A673 (cell line): ENCODE measurements around the gene MTHFD2L. TPM values are rescaled to one million over a fixed set of nuclear protein-coding genes. Genes with fewer than 3 reads are reported as not detected.

Experiments used
- BruUV-seq: library from RNA; stranded (reverse); fragments of 400-500 nt; replicated peaks from 2 replicates; lab custom pipeline; 2021; lab: Mats Ljungman, UMichigan
- CTCF ChIA-PET: fragments of 300-600 bp; sonication (Branson Sonifier 250); formaldehyde crosslinking; loops from one replicate; lab custom pipeline; 2022; ENCODE audit warnings: antibody characterized with exemption; lab: Charles Lee
- POLR2A ChIA-PET: fragments of 300-600 bp; sonication (Branson Sonifier 250); formaldehyde crosslinking; loops from one replicate; lab custom pipeline; 2022; ENCODE audit warnings: antibody characterized with exemption; ENCODE audit not compliant: low non-redundant PET; lab: Charles Lee
- DNase-seq: peaks from one replicate; pipeline ENCODE4 v3.0.0-alpha.2; 2015; ENCODE audit warnings: low spot score
- H3K27ac ChIP-seq: fragments of 200-600 bp; sonication (generic); 2 replicates; pipeline ENCODE4 v1.5.1; 2016; ENCODE audit warnings: mixed run types, low read depth, mild to moderate bottlenecking, mixed read lengths, antibody characterized with exemption, low read length; ENCODE audit not compliant: poor library complexity, severe bottlenecking
- H3K27me3 ChIP-seq: fragments of 200-600 bp; sonication (generic); replicated peaks from 2 replicates; pipeline ENCODE4 v1.6.1; 2017; ENCODE audit warnings: mixed run types, low read depth, mild to moderate bottlenecking, mixed read lengths, antibody characterized with exemption, low read length; ENCODE audit not compliant: insufficient read depth, poor library complexity
- H3K36me3 ChIP-seq: fragments of 200-600 bp; sonication (generic); 2 replicates; pipeline ENCODE4 v1.6.1; 2016; ENCODE audit warnings: mixed run types, mild to moderate bottlenecking, mixed read lengths, antibody characterized with exemption, low read length; ENCODE audit not compliant: insufficient read depth, poor library complexity, severe bottlenecking
- H3K4me1 ChIP-seq: fragments of 200-600 bp; sonication (generic); 2 replicates; pipeline ENCODE4 v1.6.1; 2017; ENCODE audit warnings: mixed run types, mild to moderate bottlenecking, mixed read lengths, antibody characterized with exemption, low read length; ENCODE audit not compliant: insufficient read depth, poor library complexity, severe bottlenecking
- H3K4me3 ChIP-seq: fragments of 200-600 bp; sonication (generic); 2 replicates; pipeline ENCODE4 v1.5.1; 2016; ENCODE audit warnings: low read depth, mixed run types, mild to moderate bottlenecking, mixed read lengths, low read length; ENCODE audit not compliant: poor library complexity, severe bottlenecking
- H3K9me3 ChIP-seq: fragments of 200-600 bp; sonication (generic); 2 replicates; pipeline ENCODE4 v1.6.1; 2016; ENCODE audit warnings: mixed run types, low read depth, mild to moderate bottlenecking, mixed read lengths, antibody characterized with exemption, low read length; ENCODE audit not compliant: poor library complexity, severe bottlenecking
- CTCF ChIP-seq: fragments of 300-800, 200-600 bp; sonication (generic); conservative IDR thresholded peaks from 2 replicates; pipeline ENCODE4 v1.5.1; 2017; ENCODE audit warnings: low read depth, mild to moderate bottlenecking, antibody characterized with exemption, low read length, moderate library complexity, mixed read lengths
- EZH2 ChIP-seq: fragments of 200-600 bp; sonication (generic); IDR thresholded peaks from 2 replicates; pipeline ENCODE4 v1.6.1; 2017; ENCODE audit warnings: borderline replicate concordance, low read depth, mild to moderate bottlenecking, mixed read lengths, antibody characterized with exemption, low read length; ENCODE audit not compliant: poor library complexity, severe bottlenecking
- intact Hi-C: fragments of 100-400 bp; cut with micrococcal nuclease; formaldehyde crosslinking; loops from one replicate; pipeline ENCODE4 v1.10.0; 2022; ENCODE audit not compliant: unreplicated experiment
- total RNA-seq: library from RNA; stranded (reverse); gene quantifications from 2 replicates; pipeline ENCODE4 v1.2.3, GENCODE V29; 2021

The MTHFD2L gene
- total RNA-seq, 1 experiment from 2014 or later: 11.4 TPM

GRCh38 chr4:74322301-74322700 lies 164.4 kb downstream of the MTHFD2L start:
- CTCF ChIA-PET: no interaction called here
- no TSS peak for BruUV-seq

GRCh38 chr4:74323663-74324062 lies 165.7 kb downstream of the MTHFD2L start:
- Histone ChIP-seq H3K27me3 (no peaks in the 10 kb centered on the region), H3K36me3 (no peaks in the 10 kb centered on the region), H3K4me3 (no peak overlapping the region), H3K27ac (no peak overlapping the region), H3K4me1 (no peaks in the 10 kb centered on the region), H3K9me3 (no peaks in the 10 kb centered on the region)
- CTCF ChIA-PET: no interaction called here
- POLR2A ChIA-PET: no interaction called here
- intact Hi-C loops: no loop called here
- BruUV-seq: no TSS peak
- TF ChIP-seq CTCF (no peak), EZH2 (no peak)
- DNase-seq: no peak

More at GRCh38 chr4:74322301-74322700, 164.4 kb downstream of the MTHFD2L start:
- Histone ChIP-seq H3K9me3 (no peaks in the 10 kb centered on the region), H3K4me3 (no peak overlapping the region), H3K27ac (no peak overlapping the region), H3K36me3 (no peaks in the 10 kb centered on the region), H3K4me1 (no peaks in the 10 kb centered on the region), H3K27me3 (no peaks in the 10 kb centered on the region)
- intact Hi-C loops: no loop called here
- no peak for DNase-seq
- TF ChIP-seq EZH2 (no peak), CTCF (no peak)
- POLR2A ChIA-PET: no interaction called here

- no TSS peak for BruUV-seq
- ChIA-PET POLR2A (no interaction called here), CTCF (no interaction called here)
- Histone ChIP-seq H3K27me3 (no peaks in the 10 kb centered on the region), H3K9me3 (no peaks in the 10 kb centered on the region), H3K4me3 (no peak overlapping the region), H3K27ac (no peak overlapping the region), H3K36me3 (no peaks in the 10 kb centered on the region), H3K4me1 (no peaks in the 10 kb centered on the region)
- TF ChIP-seq EZH2 (no peak), CTCF (no peak)
- no peak for DNase-seq
- intact Hi-C loops: no loop called here
Observed at GRCh38 chr4:74324262-74324661, 166.3 kb downstream of the MTHFD2L start.
